Ishikawa (cell line): ENCODE measurements around the gene ITGBL1.

Experiments
- CEBPB ChIP-seq: IDR thresholded peaks from 2 replicates; pipeline ENCODE4 v1.6.1; 2012
- CREB1 ChIP-seq: IDR thresholded peaks from 2 replicates; pipeline ENCODE4 v1.6.1; 2012; ENCODE audit warnings: low read depth
- EGR1 ChIP-seq: IDR thresholded peaks from 2 replicates; pipeline ENCODE4 v1.6.1; 2012
- EP300 ChIP-seq: IDR thresholded peaks from 2 replicates; pipeline ENCODE4 v1.6.1; 2012; ENCODE audit warnings: borderline replicate concordance
- FOXM1 ChIP-seq: IDR thresholded peaks from 2 replicates; pipeline ENCODE4 v1.6.1; 2012; ENCODE audit warnings: low read depth, borderline replicate concordance
- MAX ChIP-seq: IDR thresholded peaks from 2 replicates; pipeline ENCODE4 v1.6.1; 2012
- NFIC ChIP-seq: IDR thresholded peaks from 2 replicates; pipeline ENCODE4 v1.6.1; 2012
- RAD21 ChIP-seq: IDR thresholded peaks from 2 replicates; pipeline ENCODE4 v1.6.1; 2012; ENCODE audit warnings: low read depth
- REST ChIP-seq: IDR thresholded peaks from 2 replicates; pipeline ENCODE4 v1.6.1; 2012; ENCODE audit warnings: low read depth, mild to moderate bottlenecking
- TAF1 ChIP-seq: IDR thresholded peaks from 2 replicates; pipeline ENCODE4 v1.6.1; 2012; ENCODE audit warnings: low read depth, mild to moderate bottlenecking
- TCF12 ChIP-seq: IDR thresholded peaks from 2 replicates; pipeline ENCODE4 v1.6.1; 2012; ENCODE audit warnings: low read depth
- TEAD4 ChIP-seq: IDR thresholded peaks from 2 replicates; pipeline ENCODE4 v1.6.1; 2012
- USF1 ChIP-seq: IDR thresholded peaks from 2 replicates; pipeline ENCODE4 v1.6.1; 2012
- YY1 ChIP-seq: IDR thresholded peaks from 2 replicates; pipeline ENCODE4 v1.6.1; 2012; ENCODE audit warnings: low read depth
- ZBTB7A ChIP-seq: IDR thresholded peaks from 2 replicates; pipeline ENCODE4 v1.6.1; 2012; ENCODE audit warnings: low read depth

Gene ITGBL1

GRCh38 chr13:101535192-101535746 lies 82.8 kb downstream of the ITGBL1 start:
- TF ChIP-seq YY1 (no peak), ZBTB7A (no peak), RAD21 (no peak), EP300 (no peak)

GRCh38 chr13:101536079-101536478 lies 83.6 kb downstream of the ITGBL1 start:
- no peak for TF ChIP-seq EGR1
- TF ChIP-seq FOXM1 = no peak
- no peak for TF ChIP-seq NFIC
- no peak for TF ChIP-seq CREB1
- TF ChIP-seq REST = no peak
- no peak for TF ChIP-seq ZBTB7A
- no peak for TF ChIP-seq TEAD4
- no peak for TF ChIP-seq RAD21
- TF ChIP-seq YY1 = no peak
- no peak for TF ChIP-seq USF1
- no peak for TF ChIP-seq TCF12
- TF ChIP-seq CEBPB = no peak

- no peak for TF ChIP-seq CEBPB
- TF ChIP-seq TCF12 = no peak
- TF ChIP-seq FOXM1 = no peak
- TF ChIP-seq YY1 = no peak
- TF ChIP-seq USF1 = no peak
- TF ChIP-seq RAD21 = no peak
- no peak for TF ChIP-seq EGR1
- TF ChIP-seq REST = no peak
- TF ChIP-seq EP300 = no peak
- TF ChIP-seq CREB1 = no peak
- TF ChIP-seq TAF1 = no peak
- no peak for TF ChIP-seq ZBTB7A
- no peak for TF ChIP-seq TEAD4
- TF ChIP-seq NFIC = no peak
These were observed 92.5 kb downstream of the ITGBL1 start for GRCh38 chr13:101544979-101545378.

GRCh38 chr13:101545521-101545920 lies 93.0 kb downstream of the ITGBL1 start:
- TF ChIP-seq MAX = no peak

- TF ChIP-seq NFIC (no peak), EP300 (no peak), YY1 (no peak), MAX (no peak), TCF12 (no peak)
These were observed 99.8 kb downstream of the ITGBL1 start for GRCh38 chr13:101552286-101552685.

- TF ChIP-seq MAX (no peak), REST (no peak), EGR1 (no peak), CREB1 (no peak), TAF1 (no peak), EP300 (no peak), NFIC (no peak), ZBTB7A (no peak), YY1 (no peak), RAD21 (no peak), USF1 (no peak), TEAD4 (no peak), FOXM1 (no peak)
These were observed 100.3 kb downstream of the ITGBL1 start for GRCh38 chr13:101552786-101553185.
